Trophoblast cell (in vitro differentiated cells and primary cell): Measurements from ENCODE around the gene LRIT1.

ENCODE experiments used
- DNase-seq, 2 donors: peaks; one replicate each; pipeline ENCODE4 v3.0.0-alpha.2; 2016
- H2AFZ ChIP-seq: 2 replicates; pipeline ENCODE4 v1.6.1; 2013; ENCODE audit warnings: low read length, moderate library complexity, mild to moderate bottlenecking; ENCODE audit not compliant: insufficient read depth, poor library complexity
- H2AK5ac ChIP-seq: 2 replicates; pipeline ENCODE4 v1.6.1; 2013; ENCODE audit warnings: mild to moderate bottlenecking, low read length
- H2BK120ac ChIP-seq: 2 replicates; pipeline ENCODE4 v1.6.1; 2013; ENCODE audit warnings: low read length, mild to moderate bottlenecking, moderate library complexity; ENCODE audit not compliant: insufficient read depth, poor library complexity
- H2BK12ac ChIP-seq: 2 replicates; pipeline ENCODE4 v1.6.1; 2013; ENCODE audit warnings: mild to moderate bottlenecking, low read length, moderate library complexity
- H2BK5ac ChIP-seq: 2 replicates; pipeline ENCODE4 v1.6.1; 2013; ENCODE audit warnings: low read length, low read depth, moderate library complexity, mild to moderate bottlenecking; ENCODE audit not compliant: poor library complexity
- H3K14ac ChIP-seq: 2 replicates; pipeline ENCODE4 v1.6.1; 2013; ENCODE audit warnings: mild to moderate bottlenecking, low read length
- H3K18ac ChIP-seq: 2 replicates; pipeline ENCODE4 v1.6.1; 2013; ENCODE audit warnings: mild to moderate bottlenecking, low read length
- H3K23ac ChIP-seq: 2 replicates; pipeline ENCODE4 v1.6.1; 2013; ENCODE audit warnings: low read length
- H3K27ac ChIP-seq: 2 replicates; pipeline ENCODE4 v1.5.1; 2013; ENCODE audit warnings: low read depth, mild to moderate bottlenecking, inconsistent platforms, low read length, moderate library complexity
- H3K27me3 ChIP-seq: 2 replicates; pipeline ENCODE4 v1.6.1; 2013; ENCODE audit warnings: inconsistent platforms, mild to moderate bottlenecking, low read length, moderate library complexity; ENCODE audit not compliant: insufficient read depth
- H3K36me3 ChIP-seq, 2 experiments: 1 replicate in 1 of 2; 2 replicates in 1 of 2; pipeline ENCODE4 v1.6.1; 2013; ENCODE audit warnings: low read length in 2 of 2, mild to moderate bottlenecking in 2 of 2, moderate library complexity in 1 of 2; ENCODE audit not compliant: insufficient read depth in 2 of 2, control insufficient read depth in 1 of 2
- H3K4ac ChIP-seq: 2 replicates; pipeline ENCODE4 v1.6.1; 2013; ENCODE audit warnings: low read depth, mild to moderate bottlenecking, low read length, moderate library complexity
- H3K4me1 ChIP-seq, 2 experiments: 1 replicate in 1 of 2; 2 replicates in 1 of 2; pipeline ENCODE4 v1.6.1; 2013; ENCODE audit warnings: low read length in 2 of 2, mild to moderate bottlenecking in 2 of 2, moderate library complexity in 1 of 2; ENCODE audit not compliant: insufficient read depth in 2 of 2, control insufficient read depth in 1 of 2
- H3K4me2 ChIP-seq: 2 replicates; pipeline ENCODE4 v1.6.1; 2013; ENCODE audit warnings: inconsistent platforms, mild to moderate bottlenecking, low read length, moderate library complexity
- H3K4me3 ChIP-seq: 2 replicates; pipeline ENCODE4 v1.5.1; 2013; ENCODE audit warnings: mild to moderate bottlenecking, low read depth, low read length, inconsistent platforms
- H3K79me1 ChIP-seq: one replicate; pipeline ENCODE4 v1.6.1; 2013; ENCODE audit warnings: low read length
- H3K79me2 ChIP-seq: 2 replicates; pipeline ENCODE4 v1.6.1; 2013; ENCODE audit warnings: low read length, mild to moderate bottlenecking; ENCODE audit not compliant: control insufficient read depth, insufficient read depth, poor library complexity
- H3K9ac ChIP-seq: 2 replicates; pipeline ENCODE4 v1.6.1; 2013; ENCODE audit warnings: mild to moderate bottlenecking, low read length
- H3K9me3 ChIP-seq: 2 replicates; pipeline ENCODE4 v1.6.1; 2013; ENCODE audit warnings: low read depth, mild to moderate bottlenecking, control low read depth, inconsistent platforms, low read length; ENCODE audit not compliant: insufficient read depth
- H4K12ac ChIP-seq: 2 replicates; pipeline ENCODE4 v1.6.1; 2013; ENCODE audit warnings: low read depth, mild to moderate bottlenecking, low read length, moderate library complexity
- H4K8ac ChIP-seq: 2 replicates; pipeline ENCODE4 v1.6.1; 2013; ENCODE audit warnings: low read depth, mild to moderate bottlenecking, low read length, moderate library complexity
- H4K91ac ChIP-seq: one replicate; pipeline ENCODE4 v1.6.1; 2013; ENCODE audit warnings: low read depth, mild to moderate bottlenecking, low read length, moderate library complexity
- WGBS: extraction: QIAGEN DNeasy Blood & Tissue Kit; methylation state at CpG from one replicate; pipeline ENCODE4 v1.1.7; 2013; ENCODE audit warnings: missing lambda C conversion rate; ENCODE audit not compliant: insufficient read length, insufficient coverage; ENCODE audit errors: extremely low coverage; 5-methylcytosine and 5-hydroxymethylcytosine counted together

Gene LRIT1

DNA sequence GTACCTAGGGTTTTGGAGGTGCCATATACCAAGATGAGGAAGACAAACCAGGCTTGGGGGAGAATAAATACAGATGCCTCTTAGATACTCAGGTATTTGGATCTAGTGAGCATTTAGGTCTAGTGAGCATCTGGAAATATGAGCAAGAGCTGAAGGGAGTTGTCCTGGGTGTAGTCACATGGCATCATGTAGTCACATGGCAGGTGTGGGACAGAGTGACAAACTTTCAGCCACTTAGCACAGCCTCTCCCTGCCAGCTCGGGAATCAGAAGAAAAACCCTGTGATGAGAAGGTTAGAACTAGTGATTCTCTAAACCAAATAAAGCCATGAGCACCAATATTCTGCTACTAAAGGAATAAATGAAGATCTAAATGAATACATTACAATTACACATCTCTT lies 27.8 kb upstream of the LRIT1 start:
- no peak overlapping the region for H3K4me2 ChIP-seq
- H3K23ac ChIP-seq, result no peak overlapping the region
- H3K27ac ChIP-seq, result no peak overlapping the region
- no peak overlapping the region for H3K4ac ChIP-seq
- no peak overlapping the region for H3K18ac ChIP-seq
- no peaks in the 10 kb centered on the region for H3K79me1 ChIP-seq
- H2BK12ac ChIP-seq, result no peak overlapping the region
- H3K4me1 ChIP-seq, result no peaks in the 10 kb centered on the region
- H3K14ac ChIP-seq, result no peak overlapping the region
- H4K8ac ChIP-seq, result no peak overlapping the region
- no CpG with 5 or more reads among the region's 1 CpG for WGBS
- no peaks in the 10 kb centered on the region for H3K9me3 ChIP-seq
- no peak overlapping the region for H3K9ac ChIP-seq
- no peak overlapping the region for H2AK5ac ChIP-seq
- no peak overlapping the region for H2AFZ ChIP-seq
- H3K79me2 ChIP-seq, result no peaks in the 10 kb centered on the region
- no peak overlapping the region for H4K12ac ChIP-seq
- H3K4me3 ChIP-seq, result no peak overlapping the region
- no peak overlapping the region for H2BK5ac ChIP-seq
- H3K27me3 ChIP-seq, result no peaks in the 10 kb centered on the region
- no peak for DNase-seq
- H3K36me3 ChIP-seq, result no peaks in the 10 kb centered on the region
- H4K91ac ChIP-seq, result no peak overlapping the region
- H2BK120ac ChIP-seq, result no peak overlapping the region

DNA sequence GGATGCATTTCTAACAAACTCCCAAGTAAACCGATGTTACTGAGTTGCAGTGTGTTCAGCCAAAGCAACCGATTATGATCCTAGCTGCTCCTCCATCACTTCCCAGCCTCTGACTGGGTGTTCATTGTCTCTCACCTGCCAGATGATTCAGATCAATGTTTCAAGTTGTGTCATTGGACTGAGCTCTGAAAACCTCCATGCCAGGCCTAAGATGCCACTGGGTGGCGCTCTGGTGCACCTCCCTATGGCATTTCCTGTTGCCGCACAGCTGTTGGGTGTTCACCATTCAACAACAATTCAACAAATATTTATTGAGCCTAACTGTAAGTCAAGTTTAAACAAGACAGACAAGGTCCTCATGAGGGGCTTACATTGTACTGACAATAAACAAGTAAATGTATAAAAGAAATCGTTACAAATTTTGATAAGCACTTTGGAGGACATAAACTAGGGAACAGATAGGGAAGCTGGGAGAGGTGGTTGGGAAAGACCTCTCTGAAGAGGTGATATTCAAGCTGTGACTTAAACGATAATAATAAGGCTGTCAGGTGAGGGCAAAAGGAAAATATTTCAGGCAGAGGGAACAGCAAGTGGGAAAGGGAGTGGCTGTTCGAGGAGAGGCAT lies 26.3 kb upstream of the LRIT1 start:
- peak; percentile 34 to 56 for DNase-seq
- Histone ChIP-seq H4K12ac (no peak overlapping the region), H3K79me2 (no peaks in the 10 kb centered on the region), H4K91ac (no peak overlapping the region), H2AK5ac (no peak overlapping the region), H3K18ac (no peak overlapping the region), H3K4ac (no peak overlapping the region), H3K9ac (no peak overlapping the region), H3K4me3 (no peak overlapping the region), H3K14ac (no peak overlapping the region), H2AFZ (no peak overlapping the region), H3K27ac (no peak overlapping the region), H3K36me3 (no peaks in the 10 kb centered on the region), H3K4me1 (no peaks in the 10 kb centered on the region), H3K4me2 (no peak overlapping the region), H2BK120ac (no peak overlapping the region), H3K79me1 (no peaks in the 10 kb centered on the region), H3K23ac (no peak overlapping the region), H3K9me3 (no peaks in the 10 kb centered on the region), H2BK5ac (no peak overlapping the region), H4K8ac (no peak overlapping the region), H2BK12ac (no peak overlapping the region), H3K27me3 (no peaks in the 10 kb centered on the region)
- no CpG with 5 or more reads among the region's 7 CpGs for WGBS

DNA sequence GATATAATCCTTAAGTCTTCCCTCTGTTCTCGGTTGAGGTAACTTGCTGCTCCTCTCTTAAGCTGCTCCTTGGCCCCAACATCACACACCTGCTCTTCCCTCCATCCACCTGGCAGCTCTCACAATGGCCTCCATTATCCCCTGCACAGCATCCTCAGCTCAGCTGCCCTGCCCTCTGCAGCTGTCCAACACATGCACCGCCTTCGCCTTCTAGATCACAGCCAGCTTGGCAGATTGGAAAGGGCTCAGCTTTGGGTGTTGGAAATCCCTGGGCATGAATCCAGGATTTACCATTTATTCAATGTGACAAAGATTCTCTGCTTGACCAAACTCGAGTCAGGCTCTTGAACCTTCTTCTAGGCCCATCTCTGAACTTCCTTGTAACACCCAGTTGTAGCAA lies 24.1 kb upstream of the LRIT1 start:
- no peak overlapping the region for H3K4ac ChIP-seq
- H2BK120ac ChIP-seq, result no peak overlapping the region
- H3K23ac ChIP-seq, result no peak overlapping the region
- no peak overlapping the region for H3K18ac ChIP-seq
- H2AK5ac ChIP-seq, result no peak overlapping the region
- no peak for DNase-seq
- no peaks in the 10 kb centered on the region for H3K79me2 ChIP-seq
- no peak overlapping the region for H4K91ac ChIP-seq
- no peak overlapping the region for H3K4me2 ChIP-seq
- no peaks in the 10 kb centered on the region for H3K4me1 ChIP-seq
- no CpG with 5 or more reads among the region's 4 CpGs for WGBS
- H3K14ac ChIP-seq, result no peak overlapping the region
- no peak overlapping the region for H4K12ac ChIP-seq
- H3K9me3 ChIP-seq, result no peaks in the 10 kb centered on the region
- no peaks in the 10 kb centered on the region for H3K27me3 ChIP-seq
- H3K9ac ChIP-seq, result no peak overlapping the region
- no peak overlapping the region for H4K8ac ChIP-seq
- H3K4me3 ChIP-seq, result no peak overlapping the region
- no peak overlapping the region for H2BK12ac ChIP-seq
- H3K36me3 ChIP-seq, result no peaks in the 10 kb centered on the region
- no peak overlapping the region for H2BK5ac ChIP-seq
- H3K79me1 ChIP-seq, result no peaks in the 10 kb centered on the region
- H2AFZ ChIP-seq, result no peak overlapping the region
- H3K27ac ChIP-seq, result no peak overlapping the region

DNA sequence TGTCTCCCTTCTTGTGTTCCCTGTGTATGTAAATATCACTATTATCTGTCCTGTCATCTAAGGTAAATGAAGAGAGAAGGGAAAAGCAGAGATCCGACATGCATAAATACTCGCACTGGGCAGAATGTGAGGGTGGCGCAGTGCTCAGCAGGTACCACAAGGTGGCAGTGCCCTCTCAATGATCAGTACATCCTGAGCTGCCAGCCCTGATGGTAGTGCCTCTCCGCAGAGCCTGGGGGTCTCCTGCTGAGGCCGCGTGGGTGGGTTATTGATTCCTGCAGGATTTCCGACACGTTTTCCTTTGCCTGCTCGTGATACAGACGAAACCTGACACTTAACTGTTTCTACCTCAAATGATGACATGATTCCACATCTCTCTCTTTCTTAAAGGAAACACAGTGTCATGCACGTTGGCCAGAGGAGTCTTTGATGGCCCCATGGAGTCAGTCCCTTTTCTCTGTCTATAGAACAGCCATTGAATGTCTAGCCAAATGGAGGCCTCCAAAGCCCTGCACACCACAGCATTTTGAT lies 23.3 kb upstream of the LRIT1 start:
- no peak overlapping the region for H2BK5ac ChIP-seq
- no peak overlapping the region for H2BK12ac ChIP-seq
- no peak overlapping the region for H2AFZ ChIP-seq
- DNase-seq, result peak; percentile 48 to 73
- H3K4ac ChIP-seq, result no peak overlapping the region
- H4K91ac ChIP-seq, result no peak overlapping the region
- H3K27me3 ChIP-seq, result no peaks in the 10 kb centered on the region
- H3K9ac ChIP-seq, result no peak overlapping the region
- H3K4me2 ChIP-seq, result no peak overlapping the region
- WGBS, result no CpG with 5 or more reads among the region's 11 CpGs
- H3K36me3 ChIP-seq, result no peaks in the 10 kb centered on the region
- no peaks in the 10 kb centered on the region for H3K9me3 ChIP-seq
- H2AK5ac ChIP-seq, result no peak overlapping the region
- no peaks in the 10 kb centered on the region for H3K79me2 ChIP-seq
- no peak overlapping the region for H4K12ac ChIP-seq
- no peaks in the 10 kb centered on the region for H3K79me1 ChIP-seq
- H4K8ac ChIP-seq, result no peak overlapping the region
- H3K27ac ChIP-seq, result no peak overlapping the region
- H3K18ac ChIP-seq, result no peak overlapping the region
- H3K4me1 ChIP-seq, result no peaks in the 10 kb centered on the region
- H3K23ac ChIP-seq, result no peak overlapping the region
- no peak overlapping the region for H2BK120ac ChIP-seq
- no peak overlapping the region for H3K14ac ChIP-seq
- H3K4me3 ChIP-seq, result no peak overlapping the region
